HG03280 (cell line): ENCODE data around the gene SIGMAR1.

Experiments
- ATAC-seq: cut with Tn5 transposase; IDR thresholded peaks from one replicate; pipeline ENCODE4 v1.9.1; 2021; ENCODE audit warnings: mild to moderate bottlenecking, moderate library complexity; ENCODE audit not compliant: unreplicated experiment

Gene SIGMAR1

DNA sequence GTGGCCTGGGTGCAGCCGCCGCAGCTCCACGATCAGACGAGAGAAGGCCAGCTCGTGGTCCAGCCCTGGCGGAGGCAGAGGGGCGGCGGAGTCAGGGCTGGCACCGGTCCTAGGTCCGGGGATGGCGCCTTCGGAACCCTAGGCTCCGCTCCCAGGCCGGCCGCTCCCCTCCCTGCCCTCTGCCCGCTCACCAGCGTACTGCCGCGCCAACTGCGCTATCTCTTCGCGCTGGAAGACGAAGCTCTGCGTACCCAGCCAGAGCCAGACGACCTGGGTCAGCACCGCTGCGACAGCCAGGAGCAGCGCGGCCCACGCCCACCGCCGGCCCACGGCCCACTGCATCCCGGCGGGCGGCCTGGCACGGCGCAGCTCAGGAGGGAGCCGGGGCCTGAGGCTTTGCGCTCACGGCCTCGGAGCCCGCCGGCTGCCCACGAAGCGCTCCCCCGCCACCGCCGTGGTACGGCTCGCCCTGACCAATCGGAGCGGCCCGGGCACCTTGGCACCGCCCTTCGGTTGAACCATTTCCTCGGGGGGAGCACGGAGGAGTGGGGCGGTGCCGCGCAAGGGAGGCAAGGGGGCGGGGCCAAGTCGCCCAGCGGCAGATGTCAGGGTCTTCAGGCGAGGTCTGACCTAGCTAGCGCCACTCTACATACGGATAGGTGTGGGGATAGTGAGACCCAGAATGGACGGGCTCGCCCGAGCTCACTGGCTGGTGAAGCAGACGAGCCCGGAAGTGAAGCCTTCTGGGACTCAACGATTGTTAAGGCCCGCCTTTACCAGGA, at the start of gene SIGMAR1:
TSS of gene SIGMAR1 (minus strand) at position 432 of the 782 bp plus-strand sequence. CDS start at position 342, 90 bp downstream.
- ATAC-seq, result peak; percentile 93

DNA sequence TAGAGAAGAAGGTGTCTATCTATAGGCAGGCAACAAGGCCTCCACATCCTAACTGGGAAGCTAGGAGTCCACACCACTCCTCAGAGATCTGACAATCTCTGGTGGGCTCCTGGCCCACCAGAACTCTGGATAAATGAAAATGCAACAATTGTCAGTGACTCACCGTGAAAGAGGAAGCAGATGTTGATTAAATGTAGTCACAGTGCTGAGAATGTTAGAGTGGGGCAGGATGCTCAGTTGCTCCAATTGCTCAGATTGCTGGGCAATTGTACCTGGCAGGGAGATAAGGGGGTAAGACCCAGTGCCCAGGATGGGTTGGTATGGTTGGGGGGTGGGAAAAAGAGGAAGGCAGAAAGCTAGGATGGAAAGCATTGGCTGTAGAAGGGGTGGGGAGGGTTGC, 49.1 kb upstream of the SIGMAR1 start:
- ATAC-seq, result no peak

DNA sequence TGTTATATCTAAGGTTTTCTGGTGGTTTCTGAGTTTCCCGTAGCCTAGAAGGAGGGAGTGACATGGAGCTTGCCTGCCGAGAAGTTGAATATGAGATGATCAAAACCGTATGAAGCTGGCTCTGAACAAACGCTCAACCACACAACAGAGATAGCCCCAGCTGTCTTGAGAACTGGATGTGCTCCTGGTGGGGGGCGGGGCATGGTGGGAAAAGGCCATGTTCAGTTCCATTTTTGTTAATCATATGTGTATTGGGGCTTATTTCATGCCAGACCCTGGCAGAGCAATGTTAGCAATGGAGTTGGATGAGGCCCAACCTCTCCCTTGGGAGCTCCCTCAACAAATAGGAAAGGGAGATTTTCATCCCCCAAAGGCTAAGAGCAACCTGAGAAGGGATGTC, 48.6 kb upstream of the SIGMAR1 start:
- no peak for ATAC-seq

DNA sequence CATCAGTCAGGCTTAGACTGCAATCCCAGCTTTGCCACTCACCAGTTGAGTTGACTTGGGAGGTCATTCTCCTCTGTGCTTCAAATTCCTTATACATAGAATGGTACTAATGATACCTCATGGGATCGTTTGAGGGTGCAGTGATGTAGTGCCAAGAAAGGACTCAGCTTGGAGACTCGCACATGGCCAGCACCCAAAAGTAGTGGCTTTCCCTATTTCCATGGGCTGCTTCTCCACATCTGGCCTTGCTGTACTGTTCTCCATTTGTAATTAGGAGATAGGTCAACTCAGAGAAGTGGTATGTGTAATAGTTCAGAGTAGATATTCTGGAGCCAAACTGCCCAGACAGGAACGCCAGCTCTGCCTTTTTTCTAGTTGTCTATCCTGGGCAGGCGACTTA, 48.0 kb upstream of the SIGMAR1 start:
- no peak for ATAC-seq

DNA sequence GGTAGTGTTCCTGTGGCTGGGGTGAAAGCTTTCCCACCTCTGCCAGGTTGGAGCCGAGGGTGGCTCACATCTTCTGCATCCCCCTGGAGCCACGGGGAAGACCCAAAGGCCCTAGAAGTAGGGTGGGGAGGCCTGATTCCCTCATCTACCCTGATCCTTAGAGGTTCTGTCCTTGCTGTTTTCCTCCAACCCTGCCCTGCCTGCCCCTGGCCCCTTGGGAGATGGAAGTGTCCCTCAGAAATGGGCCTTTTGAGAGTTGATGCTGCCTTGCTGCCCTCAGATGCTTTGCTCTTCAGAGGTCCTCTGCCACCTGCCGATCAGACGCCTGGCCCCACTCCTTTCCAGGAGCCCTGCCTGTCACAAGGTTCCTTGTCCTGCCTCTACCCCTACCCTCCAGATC, 47.2 kb upstream of the SIGMAR1 start:
- no peak for ATAC-seq

DNA sequence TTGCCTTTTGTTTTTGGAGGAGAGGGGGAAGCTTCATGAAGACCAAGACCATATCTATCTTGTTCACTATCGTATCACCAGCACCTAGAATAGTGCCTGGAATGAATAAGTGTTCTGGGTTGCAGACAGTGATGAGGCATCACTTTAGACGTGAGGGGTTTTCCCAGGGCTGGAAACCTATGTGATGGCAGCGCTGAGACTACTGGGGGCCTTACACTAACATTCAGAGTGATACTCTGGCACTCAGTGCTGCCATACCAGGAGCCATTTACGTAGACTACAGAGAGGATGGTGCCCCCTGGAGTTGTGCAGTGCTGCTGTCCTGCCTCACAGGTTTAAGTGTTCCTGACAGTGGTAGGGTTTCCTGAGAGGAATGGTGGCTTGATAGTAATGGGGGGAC, 46.6 kb upstream of the SIGMAR1 start:
- no peak for ATAC-seq

DNA sequence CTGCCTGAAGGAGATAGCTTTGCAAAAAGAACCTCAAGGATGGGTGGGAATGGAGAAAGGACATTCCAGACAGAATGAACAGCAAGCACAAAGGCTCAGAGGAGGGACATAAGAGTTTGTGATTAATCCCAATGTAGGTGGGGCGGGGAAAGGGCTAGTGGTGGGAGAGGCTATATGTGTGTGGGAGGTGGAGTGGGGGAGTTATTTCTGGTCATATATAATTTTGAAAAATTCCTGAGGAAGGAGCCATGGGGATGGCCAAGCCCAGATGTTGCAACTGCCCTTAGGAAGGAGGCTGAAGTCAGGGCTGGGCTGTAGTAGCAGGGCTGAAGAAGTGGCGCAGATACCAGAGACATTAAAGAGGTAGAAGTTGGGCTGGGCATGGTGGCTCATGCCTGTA, 38.3 kb upstream of the SIGMAR1 start:
- no peak for ATAC-seq

DNA sequence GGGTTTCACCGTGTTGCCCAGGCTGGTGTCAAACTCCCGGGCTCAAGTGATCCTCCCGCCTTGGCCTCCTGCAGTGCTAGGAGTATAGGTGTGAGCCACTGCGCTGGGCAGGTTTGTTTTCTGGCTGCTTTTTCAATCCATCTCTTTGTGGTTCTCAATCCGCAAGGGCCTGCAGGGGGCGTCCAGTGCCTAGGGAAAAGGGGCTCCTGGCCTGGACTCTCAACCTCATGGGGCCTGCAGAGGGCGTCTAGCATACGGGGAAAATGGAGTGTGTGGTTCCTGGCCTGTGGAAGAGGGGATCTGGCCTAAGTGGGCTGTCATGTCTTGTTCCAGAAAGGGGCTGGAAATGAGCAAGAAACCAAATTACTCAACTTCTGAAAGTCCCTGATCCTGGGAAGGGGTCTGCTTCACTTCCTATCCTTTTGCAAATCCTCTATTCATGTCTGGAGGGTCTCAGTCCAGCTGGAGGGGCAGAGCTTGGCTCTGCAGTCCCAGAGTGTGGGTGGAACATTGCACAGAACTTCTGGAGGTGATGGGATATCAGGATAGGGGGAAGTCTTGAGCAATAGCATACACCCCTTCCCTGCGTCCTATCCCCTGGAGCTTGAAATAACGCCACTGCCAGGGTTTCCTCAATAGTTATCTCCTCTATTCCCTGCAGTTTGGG, 37.6 kb upstream of the SIGMAR1 start:
- no peak for ATAC-seq

DNA sequence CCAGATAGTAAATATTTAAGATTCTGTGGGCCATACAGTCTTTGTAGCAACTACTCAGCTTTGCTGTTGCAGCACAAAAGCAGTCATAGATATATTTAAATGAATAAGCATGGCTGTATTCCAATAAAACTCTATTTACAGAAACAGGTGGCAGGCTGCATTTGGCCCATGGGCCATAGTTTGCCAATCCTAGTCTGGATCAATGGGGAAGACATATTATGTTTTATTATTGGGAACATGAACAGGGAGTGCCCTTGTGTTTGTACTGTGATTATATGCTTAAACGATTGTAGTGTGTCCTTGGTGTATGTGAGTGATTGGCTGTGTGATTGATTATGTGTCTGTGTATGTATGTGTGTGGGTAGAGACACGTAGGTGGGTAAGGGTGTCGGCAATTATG, 36.9 kb upstream of the SIGMAR1 start:
- ATAC-seq, result no peak

DNA sequence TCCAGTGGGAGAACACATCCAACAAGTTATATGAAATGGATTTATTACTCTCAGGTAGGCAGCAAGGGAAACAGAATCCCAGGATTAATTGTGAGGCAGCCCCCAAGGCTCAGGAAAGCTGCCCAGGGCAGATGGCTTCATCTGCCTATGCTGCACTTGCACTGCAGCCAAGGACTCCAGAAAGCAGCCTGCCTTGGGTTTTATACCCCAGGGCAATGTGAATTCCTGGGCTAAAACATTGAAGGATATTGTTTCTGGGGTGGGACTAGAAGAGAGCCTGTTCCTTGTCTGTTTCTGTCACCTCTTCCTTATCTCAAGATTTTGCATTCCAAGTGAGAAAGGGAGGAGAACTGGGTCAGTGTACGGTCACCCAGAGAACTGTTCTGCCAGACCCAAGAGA, 33.7 kb upstream of the SIGMAR1 start:
- no peak for ATAC-seq

DNA sequence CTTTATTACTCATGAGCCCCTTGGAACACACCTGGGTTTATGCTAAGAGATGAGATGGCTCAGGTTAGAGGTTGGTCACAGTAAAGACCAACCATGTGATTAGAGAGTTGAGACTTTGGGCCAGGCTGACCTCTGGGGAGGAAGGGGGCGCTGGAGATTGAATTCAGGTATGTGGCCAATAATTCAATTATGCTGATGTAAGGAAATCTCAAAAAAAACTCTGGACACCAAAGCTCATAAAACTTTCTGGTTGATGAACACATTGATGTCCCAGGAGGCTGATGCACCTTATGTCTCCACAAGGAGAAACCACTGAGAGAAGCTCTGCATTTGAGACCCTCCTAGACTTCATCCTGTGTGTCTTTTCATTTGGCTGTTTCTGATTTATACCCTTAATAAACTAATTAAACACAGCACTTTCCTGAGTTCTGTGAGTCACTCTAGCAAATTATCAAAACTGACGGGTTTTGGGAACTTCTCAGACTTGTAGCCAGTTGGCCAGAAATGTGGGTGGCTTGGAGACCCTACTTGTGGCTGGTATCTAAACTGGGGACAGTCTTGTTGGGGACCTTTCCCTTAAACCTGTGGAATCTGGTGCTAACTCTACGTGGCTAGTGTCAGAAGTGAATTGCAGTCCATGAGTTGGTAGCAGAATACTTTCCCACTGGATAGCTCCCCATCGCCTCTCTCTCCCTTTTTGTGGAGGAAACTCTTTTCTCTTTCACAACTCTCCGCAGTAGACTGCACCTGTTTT, 32.4 kb upstream of the SIGMAR1 start:
- no peak for ATAC-seq

DNA sequence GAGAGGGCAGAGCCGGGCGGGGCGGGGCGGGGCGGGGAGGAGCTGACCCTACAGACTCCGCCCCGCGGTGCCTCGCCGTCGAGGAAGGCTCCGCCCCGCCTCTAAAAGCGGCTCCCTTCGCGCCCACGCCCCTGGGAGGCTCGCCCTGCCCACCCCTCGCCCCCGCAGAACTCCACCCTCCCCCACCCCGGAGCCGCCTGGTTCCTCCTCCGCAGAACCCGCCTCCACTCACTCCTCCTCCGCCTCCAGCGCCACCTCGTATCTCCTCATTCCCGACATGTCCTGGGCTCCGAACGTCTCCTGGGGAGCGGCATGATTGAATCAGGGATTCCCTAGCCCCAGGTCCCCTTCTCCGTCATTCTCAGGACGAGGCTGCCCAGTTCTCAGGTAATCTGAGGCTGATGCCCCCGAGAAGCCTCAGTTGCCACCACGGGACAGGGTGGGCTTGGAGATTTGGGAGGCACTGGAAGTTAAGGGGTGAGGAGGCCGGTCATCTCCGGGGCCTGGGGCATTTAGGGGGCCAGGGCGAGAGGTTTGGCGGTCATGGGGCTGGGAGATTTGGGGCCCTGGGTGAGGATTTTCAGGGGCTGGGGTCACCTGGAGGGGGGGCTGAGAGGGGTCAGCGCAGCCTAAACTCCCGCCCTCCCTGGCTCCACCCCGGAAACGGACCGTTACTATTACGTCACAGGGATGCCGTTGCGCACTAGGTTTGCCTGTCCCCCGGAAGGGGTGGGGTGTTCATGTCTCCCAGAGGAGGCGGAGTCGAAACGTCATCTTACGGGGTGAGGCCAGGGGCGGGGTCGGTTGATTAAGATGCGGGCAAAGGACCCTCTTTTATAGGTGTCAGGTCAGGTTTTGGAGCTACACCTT, 28.0 kb upstream of the SIGMAR1 start:
- ATAC-seq, result peak; percentile 78

DNA sequence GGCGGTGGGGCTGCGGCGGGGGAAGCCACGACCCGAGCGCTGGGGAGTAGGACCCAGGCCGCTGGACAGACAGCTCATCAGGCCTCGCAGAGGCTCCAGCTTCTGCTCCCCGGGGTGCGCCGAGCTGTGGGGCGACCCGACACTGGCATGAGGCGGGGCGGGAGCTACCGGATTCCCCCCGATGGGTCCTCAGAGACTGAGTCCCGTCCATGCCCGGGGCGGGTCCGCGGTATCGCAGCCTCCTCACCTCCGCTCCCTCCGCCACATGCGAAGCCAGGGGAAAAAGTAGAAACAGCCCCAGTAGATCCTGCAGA, 27.4 kb upstream of the SIGMAR1 start:
- ATAC-seq, result peak; percentile 25

DNA sequence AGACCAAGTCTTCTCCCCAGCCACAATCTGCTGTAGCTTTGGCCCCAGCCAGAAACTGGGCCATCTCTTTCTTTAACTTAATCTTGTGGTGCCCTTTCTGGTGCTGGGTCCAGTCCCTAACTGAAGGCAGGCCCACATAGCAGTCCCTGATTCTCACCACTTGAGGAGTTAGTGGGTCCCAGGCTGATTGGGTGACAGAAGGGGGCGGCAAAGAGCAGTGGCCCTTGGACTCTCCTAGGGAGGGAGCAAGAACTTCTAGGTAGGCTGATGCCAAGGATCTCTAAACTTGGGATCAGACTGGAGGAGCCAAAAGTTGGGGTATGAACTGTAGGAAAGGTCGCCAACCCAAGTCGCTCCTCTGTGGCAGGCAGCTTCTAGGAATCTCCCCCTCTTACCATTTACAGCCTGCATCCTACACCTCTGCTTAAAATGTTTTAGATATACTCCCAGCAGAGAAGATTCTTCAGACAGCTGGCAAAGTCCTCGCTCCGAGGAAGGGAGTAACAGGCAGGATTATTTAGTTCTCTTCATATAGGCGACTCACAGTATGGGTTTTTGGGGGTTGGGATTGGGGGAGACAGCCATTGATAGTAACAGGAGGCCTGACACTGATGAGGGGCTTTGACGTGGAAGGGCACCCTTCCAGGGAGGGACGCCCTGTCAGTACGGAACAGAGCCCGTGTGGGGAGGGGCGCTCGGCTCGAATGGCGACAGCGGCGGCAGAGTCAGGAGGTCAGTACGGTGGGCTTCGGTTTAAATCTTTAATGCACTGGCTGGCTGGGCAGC, 26.9 kb upstream of the SIGMAR1 start:
- peak; percentile 46 for ATAC-seq

DNA sequence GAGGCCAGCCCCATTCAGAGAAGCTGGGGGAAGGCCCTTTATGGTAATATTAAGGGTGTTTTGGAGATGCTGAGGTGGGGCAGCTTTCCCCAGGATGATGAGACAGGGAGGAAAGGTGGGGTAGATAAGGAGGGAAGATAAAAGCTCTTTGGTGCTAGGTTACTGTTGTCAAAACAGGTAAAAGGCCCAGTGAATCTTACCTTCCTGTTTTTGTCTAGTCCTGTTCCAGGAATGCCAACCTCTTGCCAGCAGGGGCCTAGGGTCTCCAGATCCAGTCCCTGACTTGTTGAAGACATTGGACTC, 25.7 kb upstream of the SIGMAR1 start:
- no peak for ATAC-seq

DNA sequence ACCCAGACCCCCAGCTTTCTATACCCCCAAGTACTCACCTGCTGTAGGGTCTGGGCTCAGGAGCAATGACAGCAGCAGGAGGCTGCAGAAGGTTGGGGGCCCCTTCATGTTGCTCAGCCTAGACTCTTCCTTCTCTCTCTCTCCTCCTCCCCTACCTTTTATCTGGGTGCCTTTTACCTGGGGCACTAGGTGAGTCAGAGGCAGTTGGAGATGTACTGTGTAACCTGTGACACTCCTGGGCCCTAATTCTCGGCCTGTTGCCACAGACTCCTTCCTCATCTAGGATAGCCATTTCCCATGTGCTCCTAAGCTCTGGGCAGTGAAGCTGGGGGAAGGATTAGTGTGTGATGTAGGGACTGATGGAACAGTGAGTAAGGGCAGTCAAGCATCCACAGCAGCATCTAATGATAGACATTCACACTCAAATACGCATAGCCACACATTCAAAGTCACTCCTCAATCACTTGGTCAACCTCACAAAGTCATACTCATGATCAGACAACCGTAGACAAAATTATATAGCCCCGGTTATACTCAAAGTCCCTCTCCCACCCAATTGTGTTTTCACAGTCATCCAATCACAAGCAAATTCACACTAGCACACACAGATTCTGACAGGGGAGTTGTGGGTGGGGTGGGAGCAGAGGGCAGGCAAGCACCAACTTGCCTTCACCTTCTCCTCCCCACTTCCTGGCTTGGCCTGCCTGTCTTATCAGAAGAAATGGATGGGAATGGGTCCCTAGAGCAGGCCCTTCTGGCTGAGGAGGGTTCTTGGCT, 25.1 kb upstream of the SIGMAR1 start, which contains the start of gene CCL27:
TSS of gene CCL27 (minus strand) at position 132 of the 777 bp plus-strand sequence. CDS start at position 108, 24 bp downstream.
- ATAC-seq, result no peak

DNA sequence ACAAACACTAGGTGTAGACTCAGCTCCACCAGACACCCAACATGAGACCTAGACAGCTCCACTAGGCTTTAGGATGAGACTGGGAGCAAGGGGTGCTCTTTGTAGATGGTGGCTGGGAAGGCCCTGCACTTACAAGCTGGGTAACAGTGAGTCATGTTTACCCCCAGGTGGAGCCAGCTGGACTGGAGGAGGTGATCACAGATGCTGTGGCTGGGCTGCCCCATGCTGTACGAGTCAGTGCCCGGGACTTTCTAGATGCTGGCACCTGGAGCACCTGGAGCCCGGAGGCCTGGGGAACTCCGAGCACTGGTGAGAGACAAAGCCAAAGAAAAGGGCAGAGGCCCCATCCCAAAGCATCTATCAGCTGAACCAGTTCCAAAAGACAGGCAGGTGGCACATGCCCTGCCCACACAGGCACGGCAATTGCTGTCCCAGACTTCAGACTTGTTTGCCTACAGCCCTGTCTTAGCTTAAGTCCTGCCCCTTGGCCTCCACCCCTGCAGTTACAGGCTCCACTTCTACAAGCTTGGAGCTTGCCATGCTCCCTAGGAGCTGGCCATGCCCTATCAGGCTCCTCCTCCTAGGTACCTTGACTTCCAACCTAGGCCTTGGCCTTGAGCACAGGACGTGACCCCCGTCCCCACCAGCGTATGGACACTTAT, 22.1 kb upstream of the SIGMAR1 start:
- ATAC-seq, result no peak

DNA sequence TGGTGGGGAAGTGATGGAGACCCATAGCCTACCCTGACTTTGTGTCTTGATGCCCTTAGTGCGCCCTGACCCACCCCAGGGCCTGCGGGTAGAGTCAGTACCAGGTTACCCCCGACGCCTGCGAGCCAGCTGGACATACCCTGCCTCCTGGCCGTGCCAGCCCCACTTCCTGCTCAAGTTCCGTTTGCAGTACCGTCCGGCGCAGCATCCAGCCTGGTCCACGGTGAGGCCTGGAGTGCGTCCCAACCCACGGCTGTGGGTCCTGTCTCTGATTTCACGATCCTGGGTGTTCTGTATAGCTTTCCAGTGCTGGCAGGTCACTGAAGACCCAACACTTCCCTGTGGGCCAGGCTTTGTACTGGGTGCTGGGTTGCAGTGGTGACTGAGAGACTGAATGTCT, 20.9 kb upstream of the SIGMAR1 start:
- no peak for ATAC-seq

DNA sequence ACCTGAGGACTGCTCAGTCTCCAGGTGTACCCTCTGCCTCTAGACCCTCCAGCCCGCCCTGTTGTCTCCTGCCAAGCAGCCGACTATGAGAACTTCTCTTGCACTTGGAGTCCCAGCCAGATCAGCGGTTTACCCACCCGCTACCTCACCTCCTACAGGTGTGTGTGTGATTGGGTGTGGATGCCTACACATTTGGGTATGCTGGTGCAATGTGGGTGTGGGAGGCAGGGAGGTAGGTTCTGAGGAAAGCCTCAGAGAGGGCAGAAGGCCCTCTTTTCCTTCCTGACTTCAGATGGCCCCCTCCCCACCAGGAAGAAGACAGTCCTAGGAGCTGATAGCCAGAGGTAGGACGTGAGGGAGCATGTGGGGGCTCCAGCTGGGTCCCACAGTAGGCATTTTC, 19.4 kb upstream of the SIGMAR1 start:
- no peak for ATAC-seq
